PC-9 (cell line): ENCODE results near the gene TMEM115.

Experiments used
- EZH2 ChIP-seq: fragments of 200-600 bp; sonication (generic); IDR thresholded peaks from 2 replicates; pipeline ENCODE4 v1.8.0; 2017; ENCODE audit warnings: antibody characterized with exemption, low read depth
- TF ChIP-seq, protein P1 (sequence below): fragments of 200-600 bp; sonication (generic); conservative IDR thresholded peaks from 2 replicates; pipeline ENCODE4 v1.6.1; 2017; ENCODE audit warnings: mixed run types, antibody characterized with exemption, mild to moderate bottlenecking, moderate library complexity

DNA sequence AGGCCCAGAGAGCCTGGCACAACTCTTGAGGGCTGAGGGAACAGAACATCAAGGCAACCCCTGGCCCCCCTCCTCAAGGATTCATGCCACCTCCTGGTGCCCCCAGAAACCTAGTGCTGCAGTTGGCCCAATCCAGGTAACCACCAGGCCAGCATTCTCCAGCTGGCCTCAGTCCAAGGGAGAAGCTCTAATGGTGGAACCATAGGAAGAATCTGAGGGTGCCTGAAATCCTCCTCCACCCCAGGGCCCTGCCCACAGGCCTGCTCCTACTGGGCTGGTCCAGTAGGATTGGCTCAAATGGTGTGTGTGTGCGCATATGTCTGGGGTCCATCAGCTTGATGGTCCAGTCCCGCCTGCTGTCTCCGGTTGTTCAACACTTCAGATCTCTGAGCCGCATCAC lies 44.5 kb downstream of the TMEM115 start:
- TF ChIP-seq, protein P1, sequence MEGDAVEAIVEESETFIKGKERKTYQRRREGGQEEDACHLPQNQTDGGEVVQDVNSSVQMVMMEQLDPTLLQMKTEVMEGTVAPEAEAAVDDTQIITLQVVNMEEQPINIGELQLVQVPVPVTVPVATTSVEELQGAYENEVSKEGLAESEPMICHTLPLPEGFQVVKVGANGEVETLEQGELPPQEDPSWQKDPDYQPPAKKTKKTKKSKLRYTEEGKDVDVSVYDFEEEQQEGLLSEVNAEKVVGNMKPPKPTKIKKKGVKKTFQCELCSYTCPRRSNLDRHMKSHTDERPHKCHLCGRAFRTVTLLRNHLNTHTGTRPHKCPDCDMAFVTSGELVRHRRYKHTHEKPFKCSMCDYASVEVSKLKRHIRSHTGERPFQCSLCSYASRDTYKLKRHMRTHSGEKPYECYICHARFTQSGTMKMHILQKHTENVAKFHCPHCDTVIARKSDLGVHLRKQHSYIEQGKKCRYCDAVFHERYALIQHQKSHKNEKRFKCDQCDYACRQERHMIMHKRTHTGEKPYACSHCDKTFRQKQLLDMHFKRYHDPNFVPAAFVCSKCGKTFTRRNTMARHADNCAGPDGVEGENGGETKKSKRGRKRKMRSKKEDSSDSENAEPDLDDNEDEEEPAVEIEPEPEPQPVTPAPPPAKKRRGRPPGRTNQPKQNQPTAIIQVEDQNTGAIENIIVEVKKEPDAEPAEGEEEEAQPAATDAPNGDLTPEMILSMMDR: no peak
- TF ChIP-seq EZH2: no peak
